ENCODE results near the gene UTP4.
"Not testable (repeated sequence)": the region's sequence is repeated elsewhere in the genome, so short reads cannot be mapped to it uniquely, and the experiment has no call there.

Gene UTP4

DNA sequence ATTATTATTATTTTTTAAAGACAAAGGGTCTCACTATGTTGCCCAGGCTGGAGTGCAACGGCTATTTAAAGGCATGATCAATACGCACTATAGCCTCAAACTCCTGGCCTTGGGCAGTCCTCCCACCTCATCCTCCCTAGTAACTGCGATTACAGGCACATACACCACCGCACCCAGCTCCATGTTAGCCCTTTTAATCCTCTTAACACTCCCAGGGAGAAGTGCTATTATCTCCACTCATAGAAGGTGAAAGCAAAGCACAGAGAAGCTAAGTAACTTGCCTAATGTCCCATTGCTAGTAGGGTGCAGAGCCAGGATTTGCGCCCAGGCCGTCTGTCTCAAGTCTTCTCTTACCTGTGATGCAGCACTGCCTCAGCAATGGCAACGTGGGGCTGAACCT lies 22.0 kb upstream of the UTP4 start:
- no peak for DNase-seq (ENCODE audit: low read depth, low spot score)

DNA sequence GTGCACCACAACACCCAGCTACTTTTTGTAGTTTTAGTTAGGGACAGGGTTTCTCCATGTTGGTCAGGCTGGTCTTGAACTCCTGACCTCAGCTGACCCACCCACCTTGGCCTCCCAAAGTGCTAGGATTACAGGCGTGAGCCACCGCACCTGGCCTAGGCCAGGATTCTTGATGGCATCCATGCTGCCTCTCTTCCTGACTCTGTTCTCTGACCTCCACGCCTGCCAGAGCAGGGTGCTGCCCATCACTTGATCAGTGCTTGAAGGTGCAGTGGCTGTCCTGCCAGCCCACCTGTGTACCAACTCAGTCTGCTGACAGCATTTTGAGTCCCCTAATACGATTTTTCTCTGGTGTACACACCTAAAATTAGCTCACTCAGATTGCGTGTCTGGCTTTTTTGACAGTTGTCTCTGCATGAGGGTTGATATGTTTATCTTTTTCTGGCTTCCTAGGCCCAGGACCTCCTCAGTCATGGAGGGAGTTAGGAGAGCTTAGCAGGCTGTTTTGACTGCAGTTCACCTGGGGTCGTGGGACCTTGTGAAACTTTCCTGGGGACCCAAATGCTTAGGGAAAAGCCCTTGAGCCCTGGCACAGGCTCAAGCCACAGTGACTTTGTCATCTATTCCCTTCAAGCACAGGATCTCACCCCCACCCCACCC lies 21.1 kb upstream of the UTP4 start:
- no peak for DNase-seq (ENCODE audit: low read depth, low spot score)

DNA sequence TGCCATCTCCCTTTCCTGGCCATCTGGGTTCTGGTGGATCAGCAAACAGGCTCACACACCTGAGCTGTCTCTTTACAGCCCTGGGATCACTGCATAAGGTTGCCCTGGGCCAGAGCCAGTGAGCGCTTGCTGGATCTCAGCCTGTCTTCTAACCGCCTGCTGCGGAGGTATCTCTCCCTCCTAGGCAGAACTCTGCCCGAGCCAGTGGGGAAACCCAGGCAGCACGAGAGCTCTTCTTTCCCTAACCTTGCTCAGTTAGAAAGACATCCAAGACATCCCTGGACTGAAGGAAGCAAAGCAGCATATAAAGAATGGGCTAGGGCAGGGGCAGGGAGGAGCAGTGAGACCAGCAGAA lies 20.6 kb upstream of the UTP4 start:
- no peak for DNase-seq (ENCODE audit: low read depth, low spot score)

DNA sequence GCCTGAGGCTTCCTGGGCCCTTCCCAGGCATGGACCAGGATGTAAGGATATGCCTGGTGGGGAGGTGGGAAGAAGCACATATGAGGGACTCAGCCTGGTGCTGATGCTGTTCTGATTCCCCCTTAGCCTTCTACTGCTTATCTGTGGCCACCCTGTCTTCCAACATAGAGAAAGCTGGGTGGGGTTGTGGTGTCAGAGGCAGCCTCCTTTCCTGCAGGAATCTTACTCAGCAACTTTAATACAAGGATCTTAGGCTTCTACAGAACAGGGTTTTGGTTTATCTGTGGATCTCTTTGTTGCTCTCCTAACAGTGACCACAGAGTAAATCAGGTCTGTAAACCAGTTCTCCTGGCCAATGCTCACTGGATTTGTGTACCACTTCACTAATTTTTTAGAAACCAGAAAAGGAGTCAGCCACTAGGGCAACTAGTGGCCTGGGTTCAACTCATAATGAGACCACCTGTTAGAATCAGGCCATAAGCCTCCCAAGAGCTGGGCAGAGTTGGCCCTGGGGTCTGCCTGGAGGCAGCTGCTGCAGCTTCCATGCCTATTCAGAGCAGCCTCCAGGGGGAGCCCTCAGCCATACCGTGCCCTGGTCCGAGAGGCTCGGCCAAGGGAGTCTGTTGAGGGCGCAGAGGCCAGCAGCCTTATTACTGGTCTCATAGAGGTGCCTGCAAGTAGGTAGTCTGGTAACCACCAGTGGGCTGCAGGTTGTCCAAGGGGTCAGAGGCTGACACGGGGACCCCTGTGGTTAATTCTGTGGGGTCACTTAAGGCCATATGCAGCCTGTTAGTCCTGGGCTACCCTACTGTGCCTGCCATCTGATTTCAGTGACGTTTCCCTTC lies 19.9 kb upstream of the UTP4 start:
- DNase-seq (ENCODE audit: low read depth, low spot score), result no peak

DNA sequence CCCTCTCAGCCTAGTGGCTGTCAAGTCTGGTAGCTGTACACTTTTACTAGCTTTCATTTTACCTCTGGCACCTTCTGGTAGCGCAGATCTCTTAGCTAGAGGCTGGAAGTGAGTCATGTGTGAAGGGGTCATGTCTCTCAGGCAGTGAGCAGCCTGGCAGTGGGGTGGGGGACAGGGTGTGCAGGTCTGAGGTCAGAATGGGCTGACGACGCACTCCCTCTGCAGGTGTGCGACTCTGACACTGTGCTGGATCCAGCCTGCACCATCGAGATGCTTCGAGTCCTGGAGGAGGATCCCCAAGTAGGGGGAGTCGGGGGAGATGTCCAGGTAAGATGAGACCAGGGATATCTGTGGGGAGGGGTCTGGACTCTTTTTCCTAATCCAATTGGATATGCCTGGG lies 19.2 kb upstream of the UTP4 start:
- no peak for DNase-seq (ENCODE audit: low read depth, low spot score)

DNA sequence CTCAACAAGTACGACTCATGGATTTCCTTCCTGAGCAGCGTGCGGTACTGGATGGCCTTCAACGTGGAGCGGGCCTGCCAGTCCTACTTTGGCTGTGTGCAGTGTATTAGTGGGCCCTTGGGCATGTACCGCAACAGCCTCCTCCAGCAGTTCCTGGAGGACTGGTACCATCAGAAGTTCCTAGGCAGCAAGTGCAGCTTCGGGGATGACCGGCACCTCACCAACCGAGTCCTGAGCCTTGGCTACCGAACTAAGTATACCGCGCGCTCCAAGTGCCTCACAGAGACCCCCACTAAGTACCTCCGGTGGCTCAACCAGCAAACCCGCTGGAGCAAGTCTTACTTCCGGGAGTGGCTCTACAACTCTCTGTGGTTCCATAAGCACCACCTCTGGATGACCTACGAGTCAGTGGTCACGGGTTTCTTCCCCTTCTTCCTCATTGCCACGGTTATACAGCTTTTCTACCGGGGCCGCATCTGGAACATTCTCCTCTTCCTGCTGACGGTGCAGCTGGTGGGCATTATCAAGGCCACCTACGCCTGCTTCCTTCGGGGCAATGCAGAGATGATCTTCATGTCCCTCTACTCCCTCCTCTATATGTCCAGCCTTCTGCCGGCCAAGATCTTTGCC lies 18.0 kb upstream of the UTP4 start:
- DNase-seq (ENCODE audit: low read depth, low spot score), result no peak

DNA sequence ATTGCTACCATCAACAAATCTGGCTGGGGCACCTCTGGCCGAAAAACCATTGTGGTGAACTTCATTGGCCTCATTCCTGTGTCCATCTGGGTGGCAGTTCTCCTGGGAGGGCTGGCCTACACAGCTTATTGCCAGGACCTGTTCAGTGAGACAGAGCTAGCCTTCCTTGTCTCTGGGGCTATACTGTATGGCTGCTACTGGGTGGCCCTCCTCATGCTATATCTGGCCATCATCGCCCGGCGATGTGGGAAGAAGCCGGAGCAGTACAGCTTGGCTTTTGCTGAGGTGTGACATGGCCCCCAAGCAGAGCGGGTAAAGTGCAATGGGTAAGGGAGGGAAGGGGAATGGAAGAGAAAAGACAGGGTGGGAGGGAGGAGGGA lies 17.5 kb upstream of the UTP4 start:
- DNase-seq (ENCODE audit: low read depth, low spot score), result no peak

DNA sequence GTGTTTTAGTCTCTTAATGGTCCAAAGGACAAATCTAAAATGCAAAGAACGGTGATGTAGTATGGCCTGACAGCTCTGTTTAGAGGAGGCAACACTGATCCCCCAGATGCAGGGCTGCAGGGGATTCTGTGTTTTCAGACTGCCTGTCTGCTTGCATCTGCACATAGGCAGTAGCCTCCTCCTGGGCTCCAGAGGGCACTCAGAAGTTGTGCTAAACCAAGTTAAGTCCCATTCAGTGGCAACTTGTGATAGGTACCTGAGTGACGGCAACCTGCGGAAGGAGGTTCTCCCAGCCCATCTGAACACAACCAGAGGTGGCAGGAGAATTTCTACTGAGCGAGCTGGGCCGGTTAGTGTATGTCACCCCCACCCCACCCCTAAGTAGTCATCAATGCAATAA lies 17.1 kb upstream of the UTP4 start:
- DNase-seq (ENCODE audit: low read depth, low spot score), result no peak

DNA sequence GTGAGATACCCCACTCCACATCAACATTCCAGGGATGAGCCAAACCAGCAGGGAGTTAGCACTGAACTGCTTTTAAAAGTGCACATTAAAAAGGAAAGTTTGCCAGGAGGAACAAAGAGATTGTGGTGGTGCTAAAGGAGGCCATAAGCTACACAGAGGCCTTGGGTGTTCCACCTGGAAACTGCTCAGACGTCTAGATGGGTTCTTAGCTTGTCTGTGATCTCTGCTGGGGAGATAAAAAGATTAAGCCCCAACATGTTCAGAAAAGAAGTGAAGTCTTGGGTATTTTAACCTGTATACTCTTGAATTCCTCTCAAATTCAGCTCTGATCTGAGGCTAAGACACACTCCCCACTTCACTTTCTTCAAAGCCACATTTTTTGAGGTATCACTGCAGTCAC lies 16.6 kb upstream of the UTP4 start:
- DNase-seq (ENCODE audit: low read depth, low spot score), result no peak

DNA sequence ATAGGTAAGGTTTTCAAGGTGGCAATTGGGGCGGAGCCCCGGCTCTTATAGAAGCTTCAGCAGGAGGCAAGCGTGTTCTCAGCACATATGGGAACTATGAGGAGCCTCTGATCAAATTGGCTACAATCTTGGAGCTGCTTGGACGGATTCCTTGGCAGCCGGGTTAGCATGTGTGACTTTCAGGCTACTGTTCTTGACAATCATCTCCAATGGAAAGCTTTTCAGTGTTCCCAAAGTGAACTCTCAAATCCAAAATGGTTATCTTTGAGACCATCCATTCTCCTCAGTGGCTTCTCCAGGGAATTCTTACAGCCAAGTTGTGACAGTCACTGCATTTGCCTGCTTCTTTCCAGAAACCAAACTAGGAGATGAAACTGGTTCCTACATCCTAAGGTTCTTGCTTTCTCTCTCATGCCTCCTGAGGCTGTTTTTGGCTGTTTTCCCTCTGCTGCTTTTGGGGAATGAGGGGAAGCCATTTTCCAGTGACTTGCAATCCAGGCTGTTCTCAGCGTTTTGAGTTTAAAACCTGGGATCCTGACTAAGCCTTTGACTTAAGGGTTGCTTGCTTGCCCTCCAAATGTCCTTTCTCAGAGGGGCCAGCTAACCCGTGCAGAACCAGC lies 16.1 kb upstream of the UTP4 start:
- no peak for DNase-seq (ENCODE audit: low read depth, low spot score)

DNA sequence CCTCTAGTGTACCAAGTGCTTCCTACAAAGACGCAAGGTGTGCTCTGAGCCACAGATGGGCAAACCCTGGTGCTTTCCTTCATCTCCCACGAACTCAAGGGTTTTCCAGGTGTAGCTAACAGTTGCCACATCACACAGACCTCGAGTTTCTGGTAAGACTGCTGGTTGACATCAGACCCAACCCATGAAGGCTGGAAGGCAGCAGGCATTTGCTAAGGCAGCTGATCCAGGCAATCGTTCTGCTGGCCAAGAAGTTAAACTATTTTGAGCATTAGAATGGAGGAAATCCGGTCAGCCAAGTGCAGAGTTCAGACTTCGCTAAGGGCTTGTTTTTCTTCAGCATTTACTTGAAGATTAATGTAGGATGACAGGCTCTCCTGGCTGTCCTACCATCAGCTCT lies 15.5 kb upstream of the UTP4 start:
- DNase-seq (ENCODE audit: low read depth, low spot score), result no peak

DNA sequence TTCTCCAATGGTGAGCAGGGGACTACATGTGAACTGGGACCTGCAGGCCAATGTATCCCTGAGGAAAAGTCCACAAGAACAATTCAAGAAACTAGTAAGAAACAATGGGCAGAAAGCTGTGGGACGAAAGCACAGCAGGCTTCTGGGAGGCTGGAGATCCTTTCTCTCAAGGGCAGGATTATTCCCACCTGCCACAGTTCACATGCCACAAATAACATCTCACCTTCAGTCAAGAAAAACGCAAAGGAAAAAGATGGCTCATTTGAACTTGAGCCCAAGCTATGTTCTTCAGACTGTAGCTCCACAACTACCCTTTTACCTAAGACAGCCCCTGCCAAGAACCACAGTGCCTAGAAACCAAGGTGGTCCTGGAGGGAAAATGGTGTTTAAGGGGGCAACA lies 14.0 kb upstream of the UTP4 start:
- no peak for DNase-seq (ENCODE audit: low read depth, low spot score)

DNA sequence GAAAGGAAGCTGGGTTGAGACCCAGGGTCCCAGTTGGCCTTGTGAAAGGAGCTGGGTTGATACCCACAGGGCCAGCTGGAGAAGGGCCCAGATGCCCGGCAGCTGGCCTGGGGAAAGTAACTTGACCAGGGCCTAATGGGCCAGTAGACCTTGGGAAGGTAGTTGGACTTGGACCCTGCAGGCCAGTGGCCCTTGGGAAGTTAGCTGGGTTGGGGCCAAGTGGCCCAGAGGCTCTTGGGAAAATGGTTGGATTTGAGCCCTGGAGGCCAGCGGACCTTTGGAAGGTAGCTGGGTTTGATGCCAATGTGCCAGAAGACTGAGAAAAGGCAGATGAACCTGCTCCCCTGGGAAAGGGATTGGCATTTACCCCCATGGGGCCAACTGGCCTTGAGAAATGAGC lies 13.5 kb upstream of the UTP4 start:
- DNase-seq (ENCODE audit: low read depth, low spot score), result no peak

DNA sequence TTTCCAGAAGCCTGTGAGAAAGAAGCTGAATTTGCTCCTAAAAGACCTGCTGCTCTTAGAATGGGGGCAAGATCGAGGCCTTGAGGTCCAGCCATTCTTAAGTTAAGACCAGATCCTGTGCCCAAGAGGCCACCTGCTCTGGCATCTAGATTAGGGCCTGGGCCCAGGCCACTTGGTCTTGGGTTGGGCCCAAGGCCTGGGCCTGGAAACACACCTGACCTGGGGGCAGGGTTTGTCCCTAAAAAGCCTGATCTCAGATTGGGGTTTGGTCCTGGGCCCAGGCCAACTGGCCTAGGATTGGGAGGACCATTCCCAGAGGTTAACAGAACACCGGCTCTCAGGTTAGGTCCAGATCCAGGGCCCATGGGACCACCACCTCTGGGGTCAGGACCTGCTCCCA lies 12.9 kb upstream of the UTP4 start:
- no peak for DNase-seq (ENCODE audit: low read depth, low spot score)

DNA sequence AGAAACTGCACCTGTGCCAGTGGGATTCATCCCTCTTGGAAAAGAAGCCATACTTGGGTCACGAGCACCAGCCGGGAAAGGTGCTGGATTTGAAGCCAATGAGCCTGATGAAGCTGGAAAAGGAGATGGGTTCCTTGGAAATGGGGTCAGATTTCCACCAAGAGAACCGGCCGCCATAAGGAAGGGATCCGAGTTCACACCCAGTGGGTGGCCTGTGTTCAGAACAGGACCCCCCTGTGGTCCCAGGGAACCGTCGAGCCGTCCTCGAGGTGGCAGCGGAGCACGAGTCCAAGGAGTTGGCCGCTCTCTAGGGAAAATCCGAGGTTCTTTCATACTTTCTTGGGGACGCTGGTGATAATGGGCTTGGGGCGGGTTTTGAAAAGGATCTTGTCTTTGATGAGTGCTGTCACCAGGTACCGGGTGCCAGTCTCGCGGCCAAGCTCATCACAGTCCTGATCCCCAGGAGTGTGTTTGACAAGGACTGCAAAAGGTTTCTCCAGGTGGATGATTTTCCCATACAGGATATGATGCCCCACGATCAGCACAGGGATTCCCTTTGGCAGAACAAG lies 12.3 kb upstream of the UTP4 start:
- DNase-seq (ENCODE audit: low read depth, low spot score), result no peak

DNA sequence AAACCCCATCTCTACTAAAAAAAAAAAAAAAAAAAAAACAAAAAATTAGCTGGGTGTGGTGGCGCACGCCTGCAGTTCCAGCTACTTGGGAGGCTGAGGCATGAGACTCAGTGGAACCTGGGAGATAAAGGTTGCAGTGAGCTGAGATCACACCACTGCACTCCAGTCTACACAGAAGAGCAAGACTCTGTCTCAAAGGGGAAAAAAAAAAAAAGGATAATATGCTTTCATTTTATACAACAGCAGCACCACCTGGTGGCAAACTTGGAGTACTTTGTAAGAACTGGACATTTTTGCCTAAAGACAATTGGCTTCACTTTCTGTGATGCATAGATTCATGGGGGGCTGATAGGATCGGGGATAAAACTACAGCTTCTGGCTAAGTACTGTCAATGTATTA lies 8.5 kb upstream of the UTP4 start:
- DNase-seq (ENCODE audit: low read depth, low spot score), result peak; percentile 31

DNA sequence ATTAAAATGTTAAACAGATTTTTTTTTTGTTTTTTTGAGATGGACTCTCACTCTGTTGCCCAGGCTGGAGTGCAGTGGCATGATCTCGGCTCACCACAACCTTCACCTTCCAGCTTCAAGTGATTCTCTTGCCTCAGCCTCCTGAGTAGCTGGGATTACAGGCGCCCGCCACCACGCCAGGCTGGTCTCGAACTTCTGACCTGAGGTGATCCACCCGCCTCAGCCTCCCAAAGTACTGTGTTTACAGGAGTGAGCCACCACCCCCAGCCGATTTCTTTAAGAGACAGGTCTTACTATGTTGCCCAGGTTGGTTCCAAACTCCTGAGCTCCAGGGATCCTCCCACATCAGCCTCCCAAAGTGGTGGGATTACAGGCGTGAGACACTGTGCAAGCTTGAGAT lies 8.0 kb upstream of the UTP4 start:
- not testable (repeated sequence) for DNase-seq (ENCODE audit: low read depth, low spot score)

DNA sequence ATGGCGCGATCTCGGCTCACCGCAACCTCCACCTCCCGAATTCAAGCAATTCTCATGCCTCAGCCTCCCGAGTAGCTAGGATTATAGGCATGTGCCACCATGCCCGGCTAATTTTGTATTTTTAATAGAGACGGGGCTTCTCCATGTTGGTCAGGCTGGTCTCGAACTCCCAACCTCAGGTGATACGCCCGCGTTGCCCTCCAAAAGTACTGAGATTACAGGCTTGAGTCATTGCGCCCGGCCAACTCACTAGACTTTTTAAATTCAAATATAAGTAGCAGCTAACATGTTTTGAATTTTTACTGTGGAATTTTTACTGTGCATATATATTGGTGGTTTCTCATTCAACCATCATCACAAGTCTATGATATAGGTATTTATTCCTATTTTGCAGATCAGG lies 7.5 kb upstream of the UTP4 start:
- DNase-seq (ENCODE audit: low read depth, low spot score), result not testable (repeated sequence)

DNA sequence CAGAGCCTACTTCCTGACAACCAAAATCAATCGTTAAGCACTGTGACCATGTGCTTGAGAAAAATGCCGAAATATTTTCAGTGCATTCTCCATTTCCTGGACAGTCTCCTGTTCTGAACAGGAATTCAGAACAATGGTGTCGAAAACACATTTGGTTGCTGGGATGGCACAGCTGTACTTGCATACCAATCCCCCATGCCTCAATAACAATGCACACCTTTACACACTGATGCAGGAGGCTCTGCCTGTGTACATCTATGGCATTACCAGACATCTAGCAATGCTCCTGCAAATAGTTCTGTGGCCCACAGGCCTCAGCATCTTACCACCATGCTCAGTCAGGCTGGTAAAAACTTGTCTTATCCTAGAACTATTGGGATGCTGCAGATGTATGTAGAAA lies 6.2 kb upstream of the UTP4 start:
- DNase-seq (ENCODE audit: low read depth, low spot score), result no peak

DNA sequence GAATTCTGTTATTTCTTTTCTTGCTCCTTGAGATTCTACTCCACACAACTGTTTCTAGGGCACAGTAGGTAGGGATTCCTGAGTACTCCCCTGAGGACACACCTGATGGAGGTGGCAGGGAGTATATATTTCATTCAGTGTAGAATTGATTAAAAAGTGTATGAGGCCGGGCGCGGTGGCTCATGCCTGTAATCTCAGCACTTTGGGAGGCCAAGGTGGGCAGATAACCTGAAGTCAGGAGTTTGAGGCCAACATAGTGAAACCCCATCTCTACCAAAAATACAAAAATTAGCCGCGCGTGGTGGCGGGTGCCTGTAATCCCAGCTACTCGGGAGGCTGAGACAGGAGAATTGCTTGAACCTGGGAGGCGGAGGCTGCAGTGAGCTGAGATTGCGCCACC lies 5.6 kb upstream of the UTP4 start:
- DNase-seq (ENCODE audit: low read depth, low spot score), result not testable (repeated sequence)

DNA sequence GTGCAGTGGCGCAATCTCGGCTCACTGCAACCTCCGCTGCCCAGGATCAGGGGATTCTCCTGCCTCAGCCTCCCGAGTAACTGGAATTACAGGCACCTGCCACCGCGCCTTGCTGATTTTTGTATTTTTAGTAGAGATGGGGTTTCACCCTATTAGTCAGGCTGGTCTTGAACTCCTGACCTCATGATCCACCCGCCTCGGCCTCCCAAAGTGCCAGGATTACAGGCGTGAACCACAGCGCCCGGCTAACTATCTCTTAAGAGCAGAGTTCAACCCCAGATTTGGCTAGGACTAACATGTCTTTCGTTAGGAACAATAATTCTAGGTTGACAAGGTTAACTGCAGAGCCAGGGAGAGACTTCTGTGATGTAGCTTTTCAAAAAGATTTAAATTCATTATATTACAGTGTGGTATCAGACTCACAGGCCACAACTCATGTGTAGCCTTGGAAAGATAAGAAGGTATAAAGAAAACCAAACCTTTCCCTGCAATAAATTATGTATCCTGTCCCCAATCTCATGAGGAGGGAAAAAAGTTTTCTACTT lies 4.4 kb upstream of the UTP4 start:
- DNase-seq (ENCODE audit: low read depth, low spot score), result no peak

DNA sequence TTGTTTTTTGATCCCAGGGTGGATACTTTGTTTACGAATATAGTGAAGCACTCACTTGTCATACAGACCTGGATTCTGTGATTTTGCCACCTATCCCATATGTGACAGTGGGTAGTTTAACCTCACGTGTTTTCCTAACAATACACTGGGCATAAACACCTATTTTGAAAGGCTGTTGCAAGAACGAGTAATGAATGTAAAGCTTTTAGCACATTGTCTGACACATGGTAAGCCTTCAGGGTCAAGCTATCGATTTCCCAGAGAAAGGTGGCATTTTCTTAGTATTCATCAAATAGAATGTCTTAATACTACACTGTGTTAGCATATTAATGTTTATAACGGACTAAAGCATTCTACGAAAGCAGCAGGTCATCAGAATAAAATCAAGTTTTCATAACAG lies 2.0 kb upstream of the UTP4 start:
- DNase-seq (ENCODE audit: low read depth, low spot score), result no peak
